Panc1 (cell line): ENCODE results near the gene HRH3.

Experiments used
- CTCF ChIP-seq: fragments of 450-650 bp; IDR thresholded peaks from 2 replicates; pipeline ENCODE4 v1.5.1; 2017; ENCODE audit warnings: mild to moderate bottlenecking
- POLR2AphosphoS5 ChIP-seq: IDR thresholded peaks from 2 replicates; pipeline ENCODE4 v1.6.1; 2012; ENCODE audit warnings: mild to moderate bottlenecking, low read depth, low read length, moderate library complexity
- REST ChIP-seq, 2 experiments: IDR thresholded peaks; 2 replicates each; pipeline ENCODE4 v1.6.1; 2011 to 2012; ENCODE audit warnings: low read depth in 2 of 2, control low read depth in 1 of 2, low read length in 1 of 2, mild to moderate bottlenecking in 1 of 2, moderate library complexity in 1 of 2; ENCODE audit not compliant: insufficient read depth in 1 of 2
- SIN3A ChIP-seq: IDR thresholded peaks from 2 replicates; pipeline ENCODE4 v1.6.1; 2012; ENCODE audit warnings: low read depth, mild to moderate bottlenecking, low read length, moderate library complexity, borderline replicate concordance; ENCODE audit not compliant: insufficient read depth

- TF ChIP-seq CTCF (no peak), POLR2AphosphoS5 (no peak), SIN3A (no peak), REST (IDR thresholded peaks at IDR 0.05; ENCODE audit: insufficient read depth in 1 of 2, low read depth in 2 of 2, low read length in 1 of 2) (no peak)
Observed at GRCh38 chr20:62259294-62259565, 39.2 kb upstream of the HRH3 start.
